ENCODE data around the gene FCGR3A.

The FCGR3A gene

DNA sequence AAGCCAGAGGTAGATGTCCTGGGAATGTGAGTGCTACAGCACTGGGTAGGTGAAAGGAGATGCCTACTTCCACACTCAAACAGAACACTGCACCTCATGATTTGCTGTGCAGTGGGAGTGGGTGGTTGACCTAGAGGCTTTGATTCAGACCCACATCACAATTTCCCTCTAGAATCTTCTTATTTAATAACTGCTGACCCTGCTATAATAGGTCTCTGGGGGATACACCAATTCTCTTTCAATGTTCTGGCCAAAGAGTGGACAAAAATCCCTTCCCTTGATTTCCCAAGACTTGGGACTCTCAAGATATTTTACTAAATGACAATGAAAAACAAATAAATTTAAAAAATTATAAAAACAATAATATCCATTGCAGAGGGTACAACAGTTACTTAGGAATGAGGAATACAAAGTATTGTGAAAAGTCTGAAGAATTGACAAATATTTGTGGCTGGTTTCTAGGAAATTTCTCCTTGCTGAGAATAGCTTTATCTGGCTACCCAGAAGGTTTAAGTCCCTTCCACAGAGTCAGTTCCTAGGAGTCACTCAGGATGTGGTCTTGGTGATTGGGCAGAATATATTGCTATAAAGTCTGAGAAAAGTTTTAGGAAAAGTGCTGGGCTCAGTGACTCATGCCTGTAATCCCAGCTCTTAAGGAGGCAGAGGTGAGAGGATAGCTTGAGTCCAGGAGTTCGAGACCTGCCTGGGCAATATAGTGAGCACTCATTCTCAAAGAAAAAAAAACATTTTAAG lies 46.8 kb downstream of the FCGR3A start:
- no peak for DNase-seq (ENCODE audit: low read depth in 2 of 2)

DNA sequence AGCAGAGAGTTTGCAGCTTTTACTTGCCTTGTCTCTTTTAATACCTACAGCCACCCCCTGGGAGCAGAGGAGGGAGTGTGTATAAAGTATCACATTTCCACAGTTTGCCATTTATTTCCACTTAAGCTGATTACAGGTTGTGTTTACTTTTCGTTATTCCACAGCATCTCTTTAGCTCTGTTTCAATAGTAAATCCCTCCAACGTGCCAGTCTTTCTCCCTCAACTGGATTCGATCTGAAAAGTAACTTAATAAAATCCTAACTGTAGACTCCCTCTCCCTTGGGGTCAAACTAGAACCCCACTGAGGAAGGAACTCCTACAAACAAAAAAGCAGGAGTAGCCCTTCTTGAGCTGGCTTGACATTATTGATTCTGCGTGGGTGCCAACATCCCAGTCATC lies 47.4 kb downstream of the FCGR3A start:
- DNase-seq (ENCODE audit: low read depth in 2 of 2), result no peak

DNA sequence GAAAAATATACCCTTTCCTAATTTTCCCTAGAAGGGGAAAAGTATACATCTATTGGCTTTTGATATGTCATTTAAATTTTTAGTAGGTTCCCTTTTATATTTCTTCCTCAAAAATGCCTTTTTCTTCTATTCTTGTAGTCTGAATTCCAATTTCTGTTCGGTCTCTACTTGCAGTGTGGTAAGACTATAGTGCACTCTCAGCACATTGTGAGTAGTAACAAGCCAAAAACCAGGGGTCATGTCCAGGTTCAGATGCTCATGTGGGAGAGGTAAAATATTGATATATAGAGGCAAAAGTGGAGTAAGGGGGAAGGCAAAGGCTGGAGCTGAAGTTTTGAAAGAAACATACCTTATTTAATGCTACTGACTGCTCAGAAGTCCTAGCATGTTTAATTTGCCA lies 48.4 kb downstream of the FCGR3A start:
- DNase-seq (ENCODE audit: low read depth in 2 of 2), result no peak

DNA sequence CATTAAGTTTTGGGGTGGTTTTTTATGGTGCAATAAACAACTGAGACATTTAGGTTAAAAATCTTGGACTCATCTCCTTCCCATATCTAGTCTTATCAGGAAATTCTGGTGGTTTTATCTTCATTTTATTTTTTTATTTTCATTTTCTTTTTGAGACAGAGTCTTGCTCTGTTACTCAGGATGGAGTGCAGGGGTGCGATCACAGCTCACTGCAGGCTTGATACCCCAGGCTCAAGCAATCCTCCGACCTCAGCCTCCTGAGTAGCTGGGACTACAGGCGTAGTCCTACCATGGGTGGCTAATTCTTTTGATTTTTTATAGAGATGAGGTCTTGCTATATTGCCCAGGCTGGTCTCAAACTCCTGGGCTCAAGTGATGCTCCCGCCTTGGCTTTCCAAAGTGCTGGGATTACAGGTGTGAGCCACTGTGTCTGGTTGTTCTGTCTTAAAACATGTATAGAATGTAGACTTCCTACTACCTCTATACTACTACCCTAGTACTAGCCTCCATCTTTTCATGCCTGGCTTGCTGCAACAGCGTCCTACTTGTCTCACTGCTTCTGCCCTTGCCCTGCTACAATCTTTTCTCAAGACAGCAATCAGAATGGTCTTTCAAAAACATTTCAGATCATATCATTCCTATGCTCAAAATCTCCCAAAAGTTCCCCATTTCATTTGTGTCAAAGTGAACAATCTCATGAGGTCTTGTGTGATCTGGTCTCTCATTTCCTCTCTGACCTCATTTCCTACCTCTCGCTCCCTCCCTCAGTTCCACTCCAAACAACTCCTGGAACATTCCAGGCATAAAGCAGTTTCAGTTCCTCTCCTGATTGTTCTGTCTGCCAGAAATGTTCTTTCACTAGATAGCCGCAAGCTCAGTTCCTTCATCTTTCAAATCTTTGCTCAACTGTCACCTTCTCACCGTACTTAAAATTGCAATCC lies 50.2 kb downstream of the FCGR3A start:
- no peak for DNase-seq (ENCODE audit: low read depth in 2 of 2)

DNA sequence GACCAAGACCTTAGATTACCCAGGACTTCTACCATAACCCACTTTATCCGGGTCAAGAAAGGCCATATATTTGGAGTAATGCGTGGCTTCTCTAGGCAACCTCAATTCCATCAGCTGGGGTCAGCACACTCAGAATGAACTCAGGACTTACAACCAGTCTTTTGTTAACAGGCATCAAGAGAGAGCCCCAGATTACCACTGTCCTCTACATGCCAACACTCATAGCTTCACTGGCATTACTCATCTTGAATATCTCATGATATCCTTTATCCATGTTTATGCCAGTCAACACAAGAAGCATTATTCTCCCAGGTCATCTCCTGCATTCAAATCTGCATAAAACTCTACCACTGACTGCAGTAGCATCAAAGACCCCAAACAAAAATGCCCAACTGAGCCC lies 51.0 kb downstream of the FCGR3A start:
- no peak for DNase-seq (ENCODE audit: low read depth in 2 of 2)

DNA sequence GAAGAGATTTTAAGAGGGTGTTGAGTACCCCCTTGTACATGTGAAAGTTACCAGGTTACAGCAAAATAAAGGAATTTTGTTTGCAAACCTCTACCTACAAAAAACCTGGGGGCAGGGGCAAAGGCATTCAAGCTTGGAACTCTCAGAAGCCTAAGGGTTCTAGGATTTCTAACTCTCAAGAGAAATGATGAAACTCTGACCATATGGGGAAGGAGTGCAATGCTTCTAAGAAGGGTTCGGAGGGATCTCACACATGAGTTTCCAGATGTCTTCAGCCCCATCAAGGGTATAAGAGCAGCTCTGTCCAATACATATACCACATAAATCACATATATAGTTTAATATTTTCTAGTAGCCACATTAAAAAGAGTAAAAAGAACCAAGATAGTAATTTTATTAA lies 51.7 kb downstream of the FCGR3A start:
- no peak for DNase-seq (ENCODE audit: low read depth in 2 of 2)

DNA sequence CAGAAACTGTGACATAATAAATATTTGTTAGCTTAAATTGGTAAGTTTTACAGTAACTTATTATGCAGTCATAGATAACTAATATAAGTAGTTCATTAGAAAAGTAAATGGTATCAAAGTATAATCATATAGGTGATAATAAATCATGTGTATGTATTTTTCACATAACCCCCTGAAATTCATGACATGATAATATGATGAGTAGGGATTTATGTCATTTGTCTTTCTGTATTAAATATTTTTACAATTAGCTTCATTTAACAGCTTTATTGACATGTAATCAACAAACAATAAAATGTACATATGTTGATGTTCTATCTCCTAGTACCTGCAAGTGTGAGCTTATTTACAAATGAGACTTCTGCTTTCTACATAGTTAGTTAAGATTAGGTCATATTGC lies 54.1 kb downstream of the FCGR3A start:
- DNase-seq (ENCODE audit: low read depth in 2 of 2), result no peak

DNA sequence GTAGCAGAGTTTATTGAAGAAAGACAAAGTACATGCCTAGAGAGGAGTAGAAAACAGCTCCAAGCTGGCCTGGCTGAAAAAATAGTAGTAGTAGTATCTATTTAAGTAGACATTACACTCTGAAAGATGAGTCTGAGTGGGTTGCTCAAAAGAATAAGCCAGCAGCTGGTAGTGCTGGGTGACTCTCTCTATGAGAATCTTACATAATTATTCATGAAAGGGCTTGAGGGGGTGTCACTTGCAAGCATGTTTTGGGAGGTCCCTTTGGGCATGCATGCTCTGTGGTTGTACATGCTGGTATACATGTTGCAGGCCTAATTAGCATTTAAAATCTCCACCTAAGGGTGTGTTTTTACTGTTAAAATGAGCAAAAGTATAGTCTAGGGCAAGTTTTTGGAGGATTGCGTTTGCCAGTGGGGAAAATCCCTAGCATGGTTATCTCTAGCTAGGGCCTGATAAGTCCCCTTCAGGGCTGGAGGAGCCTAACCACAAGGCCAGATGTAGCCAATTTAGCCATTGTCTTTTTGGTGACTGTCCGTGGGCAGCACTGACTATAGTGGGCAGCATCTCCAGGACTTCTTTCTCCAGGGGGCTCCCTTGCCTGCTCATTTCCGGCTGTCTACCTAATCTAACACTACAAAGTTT lies 55.4 kb downstream of the FCGR3A start:
- no peak for DNase-seq (ENCODE audit: low read depth in 2 of 2)

DNA sequence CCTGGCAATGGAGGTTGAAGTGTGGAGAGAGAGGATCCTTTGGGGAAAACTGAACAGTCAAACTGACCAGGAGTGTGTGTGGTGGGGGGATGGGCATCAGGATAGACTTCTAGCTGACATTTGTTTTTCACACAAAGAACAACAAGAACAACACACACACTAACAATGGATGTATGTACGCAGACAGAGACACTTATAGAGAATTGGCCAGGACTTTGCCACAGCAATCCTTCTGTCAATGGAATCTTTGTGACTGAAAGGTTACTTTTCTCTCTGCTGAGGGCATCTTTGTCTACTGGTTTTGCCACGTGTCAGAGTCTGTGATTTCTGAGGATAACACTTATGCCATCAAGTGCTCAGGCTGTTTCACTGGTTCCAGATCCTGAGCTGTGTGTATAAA lies 56.8 kb downstream of the FCGR3A start:
- no peak for DNase-seq (ENCODE audit: low read depth in 2 of 2)

Measured in stimulated activated CD4-positive, alpha-beta T cell treated with anti-CD3 and anti-CD28 coated beads, Interleukin-1b, Interleukin-23, amount 100 ng/mL, for 4 hours (primary cell).